ENCODE data around the gene KRT17.

KRT17 gene

GRCh38 chr17:41647038-41647813 lies 22.9 kb upstream of the KRT17 start:
- TF ChIP-seq CTCF (IDR thresholded peaks at IDR 0.05): no peak

GRCh38 chr17:41642252-41643156 lies 18.1 kb upstream of the KRT17 start:
- TF ChIP-seq CTCF (IDR thresholded peaks at IDR 0.05): no peak

GRCh38 chr17:41639492-41640473 lies 15.4 kb upstream of the KRT17 start:
- no peak for TF ChIP-seq CTCF (IDR thresholded peaks at IDR 0.05)

- no peak for TF ChIP-seq CTCF (IDR thresholded peaks at IDR 0.05)
These were observed 14.6 kb upstream of the KRT17 start for GRCh38 chr17:41638941-41639340.

- TF ChIP-seq CTCF (IDR thresholded peaks at IDR 0.05): no peak
These were observed 13.8 kb upstream of the KRT17 start for GRCh38 chr17:41638194-41638593.

- TF ChIP-seq CTCF (IDR thresholded peaks at IDR 0.05): no peak
These were observed 12.3 kb upstream of the KRT17 start for GRCh38 chr17:41636652-41637051.
